GM18502 (cell line): ENCODE data around the gene PLEKHG4B.
"Not testable (repeated sequence)": the region's sequence is repeated elsewhere in the genome, so short reads cannot be mapped to it uniquely, and the experiment has no call there.

Experiments
- ATAC-seq: cut with Tn5 transposase; IDR thresholded peaks from one replicate; pipeline ENCODE4 v1.9.1; 2021; ENCODE audit warnings: mild to moderate bottlenecking; ENCODE audit not compliant: unreplicated experiment, poor library complexity

PLEKHG4B gene

GRCh38 chr5:90590-91547 is 1.1 kb upstream of the PLEKHG4B start:
- no peak for ATAC-seq

- ATAC-seq, result no peak
Measured at GRCh38 chr5:92401-93220, 643 bp downstream of the PLEKHG4B start.

- no peak for ATAC-seq
Measured at GRCh38 chr5:93221-93980, 1.4 kb downstream of the PLEKHG4B start.

GRCh38 chr5:94113-94892 is 2.3 kb downstream of the PLEKHG4B start:
- no peak for ATAC-seq

GRCh38 chr5:95241-95980 is 3.4 kb downstream of the PLEKHG4B start:
- no peak for ATAC-seq

GRCh38 chr5:96976-97660 is 5.2 kb downstream of the PLEKHG4B start:
- no peak for ATAC-seq

GRCh38 chr5:99815-100214 is 7.8 kb downstream of the PLEKHG4B start:
- no peak for ATAC-seq

GRCh38 chr5:102411-103043 is 10.6 kb downstream of the PLEKHG4B start:
- no peak for ATAC-seq

- ATAC-seq, result not testable (repeated sequence)
Measured at GRCh38 chr5:104106-104505, 12.1 kb downstream of the PLEKHG4B start.

- ATAC-seq, result no peak
Measured at GRCh38 chr5:104778-105296, 12.9 kb downstream of the PLEKHG4B start.

- ATAC-seq, result no peak
Measured at GRCh38 chr5:105504-106070, 13.6 kb downstream of the PLEKHG4B start.

GRCh38 chr5:106587-106986 is 14.6 kb downstream of the PLEKHG4B start:
- no peak for ATAC-seq

- ATAC-seq, result no peak
Measured at GRCh38 chr5:107526-107925, 15.6 kb downstream of the PLEKHG4B start.

GRCh38 chr5:109826-110225 is 17.9 kb downstream of the PLEKHG4B start:
- no peak for ATAC-seq

GRCh38 chr5:110270-110888 is 18.4 kb downstream of the PLEKHG4B start:
- no peak for ATAC-seq

- no peak for ATAC-seq
Measured at GRCh38 chr5:111171-111570, 19.2 kb downstream of the PLEKHG4B start.

GRCh38 chr5:119486-120097 is 27.6 kb downstream of the PLEKHG4B start:
- no peak for ATAC-seq
